HEK293 (cell line): ENCODE results near the gene SUPT4H1.

ENCODE experiments used
- ZBTB21 ChIP-seq: fragments of 450-650 bp; formaldehyde crosslinking; IDR thresholded peaks from 2 replicates; pipeline ENCODE4 v1.5.1; 2017; ENCODE audit warnings: missing biosample characterization, missing genetic modification characterization
- ZNF239 ChIP-seq: fragments of 450-650 bp; formaldehyde crosslinking; IDR thresholded peaks from 2 replicates; pipeline ENCODE4 v1.5.1; 2016; ENCODE audit warnings: missing biosample characterization, missing genetic modification characterization
- TF ChIP-seq, protein P1 (sequence below): fragments of 450-650 bp; formaldehyde crosslinking; IDR thresholded peaks from 2 replicates; pipeline ENCODE4 v1.5.1; 2016; ENCODE audit warnings: missing biosample characterization, missing genetic modification characterization

GRCh38 chr17:58316260-58316960 lies 35.6 kb downstream of the SUPT4H1 start:
- TF ChIP-seq ZNF239: no peak
- TF ChIP-seq ZBTB21 (tag by site-specific recombination): no peak
- TF ChIP-seq, protein P1, sequence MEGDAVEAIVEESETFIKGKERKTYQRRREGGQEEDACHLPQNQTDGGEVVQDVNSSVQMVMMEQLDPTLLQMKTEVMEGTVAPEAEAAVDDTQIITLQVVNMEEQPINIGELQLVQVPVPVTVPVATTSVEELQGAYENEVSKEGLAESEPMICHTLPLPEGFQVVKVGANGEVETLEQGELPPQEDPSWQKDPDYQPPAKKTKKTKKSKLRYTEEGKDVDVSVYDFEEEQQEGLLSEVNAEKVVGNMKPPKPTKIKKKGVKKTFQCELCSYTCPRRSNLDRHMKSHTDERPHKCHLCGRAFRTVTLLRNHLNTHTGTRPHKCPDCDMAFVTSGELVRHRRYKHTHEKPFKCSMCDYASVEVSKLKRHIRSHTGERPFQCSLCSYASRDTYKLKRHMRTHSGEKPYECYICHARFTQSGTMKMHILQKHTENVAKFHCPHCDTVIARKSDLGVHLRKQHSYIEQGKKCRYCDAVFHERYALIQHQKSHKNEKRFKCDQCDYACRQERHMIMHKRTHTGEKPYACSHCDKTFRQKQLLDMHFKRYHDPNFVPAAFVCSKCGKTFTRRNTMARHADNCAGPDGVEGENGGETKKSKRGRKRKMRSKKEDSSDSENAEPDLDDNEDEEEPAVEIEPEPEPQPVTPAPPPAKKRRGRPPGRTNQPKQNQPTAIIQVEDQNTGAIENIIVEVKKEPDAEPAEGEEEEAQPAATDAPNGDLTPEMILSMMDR (tag by site-specific recombination): no peak
